Hippocampal formation (tissue), 2 donors: ENCODE measurements around the gene DDX1.
"Not testable (repeated sequence)": the region's sequence is repeated elsewhere in the genome, so short reads cannot be mapped to it uniquely, and the experiment has no call there.

ENCODE experiments used
- DNase-seq, 2 donors: peaks; one replicate each; lab custom pipeline; 2025; lab: John Stamatoyannopoulos, UW

DDX1 gene

DNA sequence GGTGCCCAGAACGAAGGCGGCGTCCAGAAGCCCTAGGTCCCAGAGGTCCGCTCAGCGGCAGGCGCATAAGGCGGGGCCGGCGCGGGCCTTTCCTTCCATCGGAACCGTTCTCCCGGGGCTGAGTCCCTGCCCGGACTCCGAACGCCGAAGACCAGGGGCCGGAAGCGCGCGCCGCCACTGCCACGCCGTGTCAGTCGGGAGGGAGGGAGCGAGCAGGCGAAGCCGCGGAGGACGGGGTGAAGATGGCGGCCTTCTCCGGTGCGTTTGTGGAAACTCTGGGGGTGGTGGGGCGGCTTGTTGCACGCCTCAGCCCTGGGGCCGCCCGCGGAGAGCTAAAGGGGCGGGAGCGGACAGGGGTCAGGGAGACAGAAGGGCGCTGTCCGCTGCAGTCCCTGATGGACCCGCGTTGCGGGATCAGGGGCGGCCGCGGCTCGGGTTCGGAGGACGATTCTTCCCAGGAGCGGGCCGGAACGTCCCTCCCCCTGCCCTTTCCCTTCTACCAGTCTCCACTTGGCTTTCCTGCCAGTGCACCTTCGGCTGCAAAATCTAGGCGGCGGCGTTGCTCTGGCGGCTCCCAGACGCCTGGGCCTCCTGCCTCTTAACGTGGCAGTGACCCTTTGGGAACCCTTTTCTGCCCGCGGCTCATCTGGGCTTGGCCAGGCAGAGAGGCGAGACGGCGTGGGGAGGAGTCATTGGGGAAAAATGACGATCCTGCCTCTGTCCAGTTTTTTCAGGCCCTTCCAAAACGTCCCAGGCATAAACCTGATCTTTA, at the start of gene DDX1:
DDX1 (plus strand) TSS at position 177 of the 772 bp plus-strand sequence; CDS start at position 243, 66 bp downstream.
- peak; percentile 84 to 87 for DNase-seq

DNA sequence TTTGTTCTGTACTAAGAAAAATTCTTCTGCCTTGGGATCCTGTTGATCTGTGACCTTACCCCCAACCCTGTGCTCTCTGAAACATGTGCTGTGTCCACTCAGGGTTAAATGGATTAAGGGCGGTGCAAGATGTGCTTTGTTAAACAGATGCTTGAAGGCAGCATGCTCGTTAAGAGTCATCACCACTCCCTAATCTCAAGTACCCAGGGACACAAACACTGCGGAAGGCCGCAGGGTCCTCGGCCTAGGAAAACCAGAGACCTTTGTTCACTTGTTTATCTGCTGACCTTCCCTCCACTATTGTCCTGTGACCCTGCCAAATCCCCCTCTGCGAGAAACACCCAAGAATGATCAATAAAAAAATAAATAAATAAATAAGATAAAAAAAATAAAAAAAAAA, 49.4 kb upstream of the DDX1 start:
- DNase-seq: not testable (repeated sequence)

DNA sequence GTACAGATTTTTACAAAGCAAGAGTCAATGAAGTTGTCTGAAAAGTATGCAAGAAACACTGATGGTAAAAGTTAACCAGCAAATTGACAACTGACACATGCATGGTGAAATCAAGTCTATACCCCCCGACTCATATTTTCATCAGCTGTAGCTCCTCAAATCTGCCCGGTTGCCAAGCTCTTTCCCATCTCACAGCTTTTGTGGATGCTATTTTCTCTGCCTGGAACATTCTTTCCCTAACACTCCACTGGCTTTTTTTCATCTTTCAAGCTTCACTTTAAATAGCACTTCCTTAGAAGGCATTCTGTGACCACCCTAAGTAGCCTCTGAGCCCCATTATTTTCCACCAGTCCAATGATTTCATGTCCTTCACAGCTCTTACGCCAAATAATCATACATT, 48.6 kb upstream of the DDX1 start:
- DNase-seq: no peak

DNA sequence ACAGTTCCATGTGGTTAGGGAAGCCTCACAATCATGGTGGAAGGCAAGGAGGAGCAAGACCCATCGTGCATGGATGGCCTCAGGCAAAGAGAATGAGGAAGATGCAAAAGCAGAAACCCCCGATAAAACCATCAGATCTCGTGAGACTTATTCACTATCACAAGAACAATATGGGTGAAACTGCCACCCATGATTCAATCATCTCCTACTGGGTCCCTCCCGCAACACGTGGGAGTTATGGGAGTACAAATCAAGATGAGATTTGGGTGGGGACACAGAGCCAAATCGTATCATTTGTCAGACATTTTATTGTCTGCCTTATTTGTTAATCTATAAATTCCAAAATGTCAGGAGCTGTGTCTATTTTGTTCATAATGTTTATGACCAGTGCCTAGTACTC, 48.1 kb upstream of the DDX1 start:
- no peak for DNase-seq

DNA sequence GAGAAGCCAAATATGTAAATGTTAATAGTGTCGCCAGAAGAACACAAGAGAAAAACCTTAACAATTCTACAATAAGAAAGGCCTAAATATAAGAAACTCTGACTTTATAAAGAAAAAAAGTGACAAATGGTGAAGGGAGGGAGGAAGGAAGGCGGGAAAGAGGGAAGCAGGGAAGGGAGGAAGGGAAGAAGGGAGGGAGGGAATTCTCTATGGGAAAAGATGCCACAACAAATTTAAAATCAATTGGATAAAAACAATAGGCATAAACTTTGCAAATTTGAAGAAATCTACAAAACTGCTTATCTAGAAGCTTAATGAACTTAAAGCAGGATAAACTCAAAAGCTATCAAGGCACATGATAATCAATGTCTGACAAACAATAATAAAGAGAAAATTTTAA, 47.4 kb upstream of the DDX1 start:
- DNase-seq: no peak

DNA sequence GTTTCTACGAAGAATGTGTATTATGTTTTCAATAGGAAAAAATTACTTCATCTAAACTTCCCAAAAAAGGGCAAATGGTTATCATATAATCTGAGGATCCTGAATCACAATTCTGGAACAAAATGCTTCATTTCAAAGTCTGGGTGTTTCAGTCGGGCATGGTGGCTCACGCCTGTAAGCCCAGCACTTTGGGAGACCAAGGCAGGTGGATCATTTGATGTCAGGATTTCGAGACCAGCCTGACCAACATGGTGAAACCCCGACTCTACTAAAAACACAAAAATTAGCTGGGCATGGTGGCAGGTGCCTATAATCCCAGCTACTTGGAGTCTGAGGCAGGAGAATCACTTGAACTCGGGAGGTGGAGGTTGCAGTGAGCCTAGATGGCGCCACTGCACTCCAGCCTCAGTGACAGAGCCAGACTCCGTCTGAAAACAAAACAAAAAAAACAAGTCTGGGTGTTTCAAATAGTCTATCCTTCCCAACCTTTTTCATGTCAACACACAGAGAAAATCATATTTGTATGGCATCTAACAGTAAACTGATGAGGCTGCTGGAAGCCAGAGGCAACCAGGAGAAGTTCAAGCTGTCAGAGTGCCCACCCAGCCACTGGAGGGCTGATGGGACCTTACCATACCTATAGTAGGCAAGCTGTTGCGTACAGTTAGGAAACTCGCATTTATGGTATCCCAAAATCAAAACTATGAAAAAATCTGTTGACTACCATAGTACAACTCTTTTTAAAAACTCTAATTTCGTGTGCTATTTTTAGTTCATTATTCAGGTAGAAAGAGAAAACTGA, 45.2 kb upstream of the DDX1 start:
- no peak for DNase-seq

DNA sequence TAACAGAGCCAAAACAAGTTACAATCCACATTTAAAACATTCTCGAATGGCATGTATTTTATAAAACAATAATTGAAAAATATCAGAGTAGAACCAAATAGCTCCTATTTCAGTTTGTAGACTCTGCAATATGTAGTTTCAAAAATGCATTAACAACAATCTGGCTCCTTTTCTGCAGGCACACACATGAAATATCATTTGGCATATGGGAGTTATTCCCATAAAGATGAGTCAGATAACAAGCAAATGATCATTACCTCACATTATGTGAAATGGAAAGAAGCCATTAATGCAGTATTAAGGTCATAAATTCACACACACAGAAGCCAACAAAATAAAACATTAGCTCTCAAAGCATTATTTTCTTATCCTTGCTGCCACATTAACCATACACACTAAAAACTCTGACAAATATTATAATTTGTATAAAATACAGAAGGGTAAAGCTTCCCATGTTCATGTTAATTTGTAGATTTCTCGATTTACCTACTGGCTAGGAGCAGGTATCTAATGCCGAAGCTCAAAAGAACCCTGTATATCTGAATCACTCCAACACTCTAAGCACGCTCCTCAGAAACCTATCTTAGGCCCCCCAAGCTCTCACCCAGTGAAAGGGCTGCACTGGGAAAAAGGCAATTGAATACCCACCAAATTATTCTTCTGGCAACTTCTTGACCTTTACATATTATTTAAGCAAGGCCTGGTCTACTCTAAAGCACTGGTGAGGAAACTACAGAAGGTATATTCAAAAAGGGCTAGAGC, 44.4 kb upstream of the DDX1 start:
- DNase-seq: no peak

DNA sequence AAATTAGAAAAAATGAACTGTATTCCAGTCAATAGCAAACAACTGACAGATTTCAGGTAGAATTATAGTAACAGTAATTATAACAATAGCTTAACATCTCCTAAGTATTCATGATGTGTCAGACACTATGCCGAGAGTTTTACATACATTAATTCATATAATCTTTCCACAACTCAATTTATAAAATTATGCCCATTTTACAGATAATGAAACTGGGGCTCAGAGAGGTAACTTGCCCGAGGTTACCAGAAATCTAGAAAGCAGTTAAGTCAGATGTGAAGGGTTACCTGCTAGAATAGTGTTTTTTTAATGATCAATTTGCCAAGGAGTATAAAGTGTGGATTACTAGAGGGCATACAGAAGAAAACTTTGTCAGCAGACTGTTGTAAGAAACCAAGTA, 42.7 kb upstream of the DDX1 start:
- DNase-seq: no peak

DNA sequence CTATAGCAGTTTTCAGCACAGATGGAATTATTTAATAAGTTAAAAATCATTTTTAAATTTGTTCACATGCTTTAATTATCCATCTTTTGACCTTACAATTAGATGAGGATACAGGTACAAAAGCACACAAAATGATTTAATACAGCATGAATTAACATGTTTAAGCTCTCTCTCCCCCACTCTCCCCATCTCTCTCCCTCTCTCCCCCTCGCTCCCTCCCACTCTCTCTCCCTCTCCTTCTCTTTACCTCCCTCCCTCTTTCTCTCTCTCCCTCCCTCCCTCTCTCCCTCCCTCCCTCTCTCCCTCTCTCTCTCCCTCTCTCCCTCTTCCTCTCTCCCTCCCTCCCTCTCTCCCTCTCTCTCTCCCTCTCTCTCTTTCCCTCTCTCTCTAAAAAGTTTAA, 38.1 kb upstream of the DDX1 start:
- no peak for DNase-seq

DNA sequence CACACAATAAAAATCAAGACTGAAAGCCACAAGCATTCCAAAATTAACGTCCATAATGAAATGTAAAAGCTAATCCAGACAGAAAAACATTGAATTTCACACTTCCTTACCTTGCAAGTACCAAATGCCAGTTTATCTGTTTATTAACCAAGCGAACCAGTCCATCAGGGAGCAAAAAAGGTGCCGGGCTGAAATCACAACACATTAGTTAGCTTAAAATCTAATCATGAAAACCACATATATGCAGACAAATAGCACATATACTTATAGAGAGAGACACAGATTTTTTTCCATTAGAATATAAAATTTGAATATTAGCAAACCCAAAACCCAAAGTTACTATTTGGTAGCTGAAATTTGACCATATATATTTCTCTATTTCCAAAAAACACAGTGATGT, 37.7 kb upstream of the DDX1 start:
- no peak for DNase-seq

DNA sequence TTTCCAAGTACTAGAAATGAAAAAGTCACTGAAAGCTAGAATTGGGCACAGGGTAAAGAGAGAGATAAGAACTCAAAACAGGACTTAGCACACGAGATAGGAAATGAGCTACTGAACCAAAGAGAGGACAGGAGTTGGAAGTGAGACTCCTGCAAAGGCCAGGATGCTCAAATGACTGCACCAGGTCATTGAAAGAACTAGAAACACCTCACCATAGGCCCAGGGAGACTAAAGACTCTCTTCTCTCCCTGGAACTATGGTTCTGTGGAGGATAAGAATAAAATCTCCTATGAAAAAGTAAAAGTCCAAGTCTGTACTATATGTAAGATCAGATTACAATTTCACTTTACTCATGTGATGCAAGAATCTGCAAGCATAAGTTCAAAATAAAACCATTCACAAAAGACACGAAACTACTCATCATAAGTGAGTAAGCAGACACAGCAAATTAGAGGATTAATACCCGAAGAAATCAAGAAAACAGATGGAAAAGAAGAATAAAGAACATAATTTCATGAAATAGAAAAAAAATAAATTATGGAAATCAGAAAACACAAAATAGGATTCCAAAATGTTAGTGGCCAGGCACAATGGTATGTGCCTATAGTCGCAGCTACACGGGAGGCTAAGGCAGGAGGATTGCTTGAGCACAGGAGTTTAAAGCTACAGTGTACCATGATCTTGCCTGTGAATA, 37.0 kb upstream of the DDX1 start:
- DNase-seq: no peak

DNA sequence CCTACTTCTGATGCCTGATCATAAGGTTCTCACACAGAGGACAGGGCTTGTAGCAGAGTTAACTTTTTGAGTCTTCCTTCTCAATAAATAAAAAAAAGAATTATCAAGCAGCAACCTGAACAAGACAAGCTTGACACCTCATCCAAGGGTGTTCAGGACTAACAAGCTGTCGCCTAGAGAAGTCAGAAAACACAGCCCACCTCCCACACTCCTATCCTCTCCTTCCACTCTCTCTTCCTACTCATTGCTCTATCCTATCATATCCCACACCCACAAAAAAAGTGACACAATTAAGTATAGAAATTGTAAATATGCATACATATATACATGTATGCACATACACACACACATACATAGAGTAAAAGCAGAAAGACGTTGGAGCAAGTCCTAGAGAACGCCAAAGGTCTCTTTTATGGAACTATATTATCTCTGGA, 35.9 kb upstream of the DDX1 start:
- DNase-seq: no peak

DNA sequence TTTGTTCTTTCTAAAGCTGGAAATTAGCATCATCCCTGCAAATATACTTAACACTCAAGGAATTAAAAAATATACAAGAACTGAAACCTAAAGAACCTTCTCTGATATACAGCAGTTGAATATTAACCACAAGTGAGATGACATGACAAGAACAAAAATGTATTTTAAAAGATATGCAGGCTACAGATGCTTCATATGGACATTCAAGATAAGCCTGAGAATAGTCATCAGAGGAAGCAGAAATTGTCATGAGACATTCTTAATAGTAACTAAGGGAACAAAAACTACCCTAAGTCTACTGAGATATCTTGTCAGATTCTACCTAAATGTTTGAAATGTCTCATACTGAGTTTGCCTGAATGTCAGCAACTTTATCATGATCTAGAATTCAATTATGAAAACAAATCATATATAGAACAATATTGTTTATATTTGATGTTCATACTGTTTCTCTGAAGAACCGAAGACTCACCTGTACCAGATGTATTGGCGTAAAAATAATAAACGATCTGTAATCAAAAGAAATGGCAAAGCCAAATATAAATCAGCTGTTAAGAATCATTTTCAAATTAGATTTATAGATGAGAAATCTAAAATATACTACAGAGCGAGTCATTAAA, 35.2 kb upstream of the DDX1 start:
- DNase-seq: no peak

DNA sequence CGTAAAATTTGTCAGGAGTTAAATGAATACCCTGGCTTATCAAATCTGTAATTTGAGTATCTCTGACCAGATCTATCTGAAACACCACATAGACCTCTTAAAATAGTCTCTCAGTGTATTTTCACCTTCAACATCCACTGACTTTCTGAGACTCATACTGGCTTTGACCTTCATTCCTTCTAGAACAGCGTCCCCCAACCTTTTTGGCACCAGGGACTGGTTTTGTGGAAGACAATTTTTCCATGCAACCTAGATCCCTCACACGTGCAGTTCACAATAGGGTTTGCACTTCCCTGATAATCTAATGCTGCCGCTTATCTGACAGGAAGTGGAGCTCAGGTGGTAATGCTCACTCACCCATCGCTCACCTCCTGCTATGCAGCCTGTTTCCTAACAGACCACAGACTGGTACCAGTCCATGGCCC, 33.8 kb upstream of the DDX1 start:
- no peak for DNase-seq

DNA sequence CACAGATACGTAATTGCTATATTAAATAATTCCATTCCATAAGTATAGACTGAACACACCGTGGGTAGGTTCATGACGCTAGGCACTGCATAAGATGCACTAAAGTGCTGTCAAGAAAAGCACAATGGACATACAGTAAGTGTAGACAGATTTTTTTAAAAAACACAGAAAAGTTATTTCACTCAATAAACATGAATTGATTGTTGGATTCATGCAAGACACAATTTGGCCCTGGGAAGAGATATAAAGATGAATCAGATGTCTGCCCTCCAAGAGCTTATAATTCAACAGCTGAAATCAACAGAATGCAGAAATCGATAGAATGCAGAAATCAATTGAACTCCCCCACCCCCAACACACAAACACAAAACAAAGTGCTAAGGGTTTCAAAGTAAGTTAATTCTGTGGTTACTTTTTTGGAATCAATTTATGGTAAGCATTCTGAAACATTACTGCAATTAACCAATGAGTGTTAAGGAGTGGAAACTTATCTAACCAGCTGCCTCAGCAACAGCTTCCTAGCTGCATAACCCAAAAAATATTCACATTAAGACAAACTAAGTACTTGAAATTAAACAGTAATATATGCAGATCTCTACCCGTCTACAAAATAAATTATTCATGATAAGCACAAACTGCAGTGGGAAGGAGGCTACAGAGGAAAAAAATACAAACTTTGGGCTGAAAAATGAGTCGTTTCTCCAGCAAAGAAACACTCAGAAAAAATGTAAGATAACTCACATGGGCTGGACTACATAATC, 32.1 kb upstream of the DDX1 start:
- no peak for DNase-seq

DNA sequence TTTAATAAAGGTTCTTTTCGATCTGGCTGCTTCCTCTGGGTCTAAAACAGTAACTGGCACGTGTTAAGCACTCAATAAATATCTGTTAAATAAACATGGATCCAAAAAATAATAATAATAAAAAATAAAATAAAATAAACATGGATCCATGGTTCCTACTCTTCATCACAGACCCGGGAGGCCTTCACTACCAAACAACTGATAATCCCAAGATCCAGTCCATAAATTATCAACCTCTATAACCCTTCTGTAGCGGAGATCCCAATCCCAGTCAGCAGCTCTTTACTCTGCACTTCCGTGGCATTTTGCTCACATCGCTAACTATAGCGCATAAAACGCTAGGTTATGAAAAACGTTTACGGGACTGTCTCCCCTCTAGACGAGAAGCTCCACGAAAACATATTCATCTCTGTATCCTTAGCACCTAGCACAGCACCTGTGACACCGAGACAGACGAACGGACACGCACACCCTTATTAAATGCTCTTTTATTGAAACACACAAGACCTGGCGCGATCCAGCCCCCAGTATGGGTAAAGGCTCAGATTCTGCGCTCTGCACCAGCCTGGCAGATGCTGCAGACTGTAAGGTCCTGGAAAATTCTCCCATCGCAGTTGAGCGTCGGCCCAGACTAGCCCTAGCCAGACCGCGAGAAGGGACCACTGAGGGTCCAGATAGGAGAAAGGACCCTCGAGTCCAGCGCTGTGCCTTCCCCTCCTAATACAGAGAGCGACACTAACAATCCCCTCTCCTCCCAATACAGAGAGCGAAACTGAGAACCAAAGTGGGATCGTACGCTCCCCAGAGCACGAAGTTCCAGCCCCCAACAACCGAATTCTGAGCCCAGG, 31.3 kb upstream of the DDX1 start:
- no peak for DNase-seq

DNA sequence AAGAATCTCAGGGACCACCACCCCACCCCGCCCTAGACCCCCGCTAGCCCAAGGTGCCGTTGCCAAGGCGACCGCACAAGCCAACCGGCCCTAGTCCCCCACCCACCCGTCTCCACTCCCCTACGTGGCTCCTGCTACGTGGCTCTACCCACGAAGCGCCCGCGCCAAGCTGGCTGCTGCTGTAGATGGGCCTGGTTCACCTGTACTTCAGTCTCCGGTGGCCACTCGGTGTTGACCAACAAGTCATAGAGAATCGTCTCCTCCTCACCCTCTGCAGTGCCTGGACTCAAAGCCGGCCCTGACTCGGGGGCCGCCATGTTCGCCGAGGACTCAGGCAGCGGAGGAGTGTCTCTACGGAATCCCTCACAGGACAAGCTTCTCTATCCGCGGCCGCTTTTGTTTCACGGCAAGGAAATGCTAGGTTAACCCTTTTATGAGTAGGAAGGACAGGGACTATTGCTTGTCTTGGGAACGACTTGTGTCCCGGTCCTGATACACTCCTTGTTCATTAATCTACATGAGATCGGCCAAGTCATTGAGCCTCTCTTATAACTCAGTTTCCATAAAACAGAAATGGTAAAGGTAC, 30.6 kb upstream of the DDX1 start, which contains the start of gene NBAS:
NBAS (minus strand) TSS at position 347 of the 586 bp plus-strand sequence; CDS start at position 317, 30 bp downstream.
- peak; percentile 83 to 93 for DNase-seq

DNA sequence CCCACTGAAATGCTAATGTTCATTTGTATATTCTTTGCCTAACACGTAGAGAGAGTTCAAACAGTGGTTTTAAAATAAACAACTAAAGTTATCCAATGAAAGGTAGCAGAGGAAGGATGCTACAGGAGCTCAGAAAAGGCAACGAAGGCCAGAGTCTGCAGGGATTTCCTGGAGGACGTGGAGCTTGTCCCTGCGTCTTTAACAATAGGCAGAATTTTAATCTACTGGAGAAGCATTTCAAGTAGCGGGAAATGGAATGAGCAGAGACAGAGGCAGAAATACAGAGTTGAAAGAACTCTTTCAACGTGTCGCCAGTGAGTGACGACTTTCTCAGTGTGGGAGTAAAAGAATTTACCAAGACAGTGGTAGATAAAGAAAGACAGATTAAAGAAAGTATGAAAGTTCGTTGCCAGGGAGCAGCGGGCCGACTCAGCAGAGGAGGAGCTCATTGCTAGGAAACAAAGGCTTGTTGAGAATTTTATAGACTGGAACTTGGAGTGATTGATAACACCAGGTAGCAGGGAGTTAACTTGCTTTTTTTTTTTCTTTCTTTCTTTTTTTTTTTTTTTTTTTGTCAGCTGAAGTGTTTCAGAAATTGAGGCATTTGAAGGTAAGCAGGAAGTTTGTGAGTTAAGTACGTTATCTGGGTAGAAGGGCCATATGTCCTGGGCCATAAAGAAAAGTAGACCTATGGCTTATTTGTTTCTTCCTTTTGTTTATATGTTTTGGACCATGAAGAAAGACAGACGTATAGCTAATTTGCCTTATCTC, 29.9 kb upstream of the DDX1 start:
- DNase-seq: peak; percentile 20 to 81
